Coronary artery (tissue), 2 donors: ENCODE data around the gene KDM2A.

Source experiments
- DNase-seq: peaks from one replicate; pipeline ENCODE4 v3.0.0-alpha.2; 2017; ENCODE audit warnings: low spot score
- H3K27ac ChIP-seq, 2 donors: fragments of 200-600 bp; sonication (generic); one replicate each; pipeline ENCODE4 v1.5.1; 2016 to 2019
- H3K4me3 ChIP-seq: fragments of 200-600 bp; sonication (generic); 2 replicates; pipeline ENCODE4 v1.5.1; 2016; ENCODE audit warnings: mild to moderate bottlenecking, moderate library complexity
- CTCF ChIP-seq: fragments of 200-600 bp; sonication (generic); IDR thresholded peaks from one replicate; pipeline ENCODE4 v1.5.1; 2019; ENCODE audit warnings: antibody characterized with exemption

KDM2A gene

GRCh38 chr11:67301313-67301921, 182.4 kb downstream of the KDM2A start:
- no peak for DNase-seq
- Histone ChIP-seq H3K4me3 (no peak overlapping the region), H3K27ac (no peak overlapping the region)

GRCh38 chr11:67301951-67302516, 183.0 kb downstream of the KDM2A start:
- Histone ChIP-seq H3K27ac (peak overlapping the region in 1 of 2 donors; percentile 90), H3K4me3 (peak overlapping the region; percentile 100)
- DNase-seq, result no peak
- TF ChIP-seq CTCF, result no peak

More at GRCh38 chr11:67301313-67301921, 182.4 kb downstream of the KDM2A start:
- no peak for TF ChIP-seq CTCF

GRCh38 chr11:67302571-67303131, 183.6 kb downstream of the KDM2A start:
- H3K27ac ChIP-seq, result peak overlapping the region; percentile 76 to 90
- DNase-seq, result peak; percentile 75
- no peak for TF ChIP-seq CTCF
- H3K4me3 ChIP-seq, result peak overlapping the region; percentile 100

GRCh38 chr11:67303132-67303834, 184.2 kb downstream of the KDM2A start, which contains the start of gene SSH3:
SSH3 (plus strand) TSS chr11:67303530; CDS start chr11:67303626, 96 bp downstream.
- peak; percentile 80 for DNase-seq

GRCh38 chr11:67303835-67304411, 184.9 kb downstream of the KDM2A start:
- Histone ChIP-seq H3K4me3 (peak overlapping the region; percentile 100), H3K27ac (peak overlapping the region; percentile 76 to 90)
- no peak for TF ChIP-seq CTCF
- DNase-seq, result no peak

More at GRCh38 chr11:67303132-67303834, 184.2 kb downstream of the KDM2A start, which contains the start of gene SSH3:
- H3K27ac ChIP-seq, result peak within 1 kb of the TSS; percentile 76 to 90
- TF ChIP-seq CTCF, result no peak
- peak within 1 kb of the TSS; percentile 100 for H3K4me3 ChIP-seq

- peak; percentile 67 for DNase-seq
- peak overlapping the region; percentile 100 for H3K4me3 ChIP-seq
- peak overlapping the region in 1 of 2 donors; percentile 90 for H3K27ac ChIP-seq
- TF ChIP-seq CTCF, result no peak
Observed at GRCh38 chr11:67304511-67305113, 185.5 kb downstream of the KDM2A start.
